H7 (cell line): ENCODE results near the gene RARRES1. TPM values are rescaled to one million over a fixed set of nuclear protein-coding genes. Genes with fewer than 3 reads are reported as not detected.

Experiments used
- DNase-seq: peaks from one replicate; pipeline ENCODE4 v3.0.0; 2012
- H3K27me3 ChIP-seq: 2 replicates; pipeline ENCODE4 v1.6.0; 2011; ENCODE audit warnings: mild to moderate bottlenecking, low read length; ENCODE audit not compliant: control insufficient read depth, insufficient read depth
- H3K36me3 ChIP-seq: replicated peaks from 2 replicates; pipeline ENCODE4 v1.5.1; 2011; ENCODE audit warnings: low read length; ENCODE audit not compliant: control insufficient read depth, insufficient read depth
- H3K4me3 ChIP-seq: 2 replicates; pipeline ENCODE4 v1.5.1; 2011; ENCODE audit warnings: low read depth, mild to moderate bottlenecking, control low read depth, low read length, moderate library complexity; ENCODE audit not compliant: insufficient read depth
- total RNA-seq: library from RNA; depleted of rRNA; stranded (reverse); fragments of >200 nt; shearing (Covaris generic); gene quantifications from 2 replicates; pipeline ENCODE4 v1.2.3, GENCODE V29; 2014; rRNA removed

RARRES1 gene
- total RNA-seq = not detected in 2 replicates

- Histone ChIP-seq H3K27me3 (peaks cover 24% of the 10 kb centered on the region), H3K36me3 (no peaks in the 10 kb centered on the region), H3K4me3 (peak within 1 kb of the TSS; percentile 58)
- DNase-seq = peak; percentile 83
These were observed at the start of gene RARRES1 for GRCh38 chr3:158731938-158732855. Gene RARRES1 (minus strand): TSS chr3:158732457. CDS start chr3:158732415, 42 bp downstream.

- H3K4me3 ChIP-seq = no peak overlapping the region
- no peaks in the 10 kb centered on the region for H3K36me3 ChIP-seq
- no peaks in the 10 kb centered on the region for H3K27me3 ChIP-seq
- DNase-seq = no peak
These were observed 49.6 kb upstream of the RARRES1 start for GRCh38 chr3:158781849-158782248.

- no peaks in the 10 kb centered on the region for H3K36me3 ChIP-seq
- no peak for DNase-seq
- no peak overlapping the region for H3K4me3 ChIP-seq
- no peaks in the 10 kb centered on the region for H3K27me3 ChIP-seq
These were observed 48.9 kb upstream of the RARRES1 start for GRCh38 chr3:158781191-158781590.

GRCh38 chr3:158780766-158781165 lies 48.5 kb upstream of the RARRES1 start:
- DNase-seq = no peak
- no peaks in the 10 kb centered on the region for H3K27me3 ChIP-seq
- no peak overlapping the region for H3K4me3 ChIP-seq
- H3K36me3 ChIP-seq = no peaks in the 10 kb centered on the region

GRCh38 chr3:158777161-158777873 lies 45.1 kb upstream of the RARRES1 start:
- H3K27me3 ChIP-seq = no peaks in the 10 kb centered on the region
- no peaks in the 10 kb centered on the region for H3K36me3 ChIP-seq
- no peak for DNase-seq
- no peak overlapping the region for H3K4me3 ChIP-seq

GRCh38 chr3:158776531-158776930 lies 44.3 kb upstream of the RARRES1 start:
- DNase-seq = no peak
- Histone ChIP-seq H3K4me3 (no peak overlapping the region), H3K36me3 (no peaks in the 10 kb centered on the region), H3K27me3 (no peaks in the 10 kb centered on the region)

- no peak for DNase-seq
- no peaks in the 10 kb centered on the region for H3K27me3 ChIP-seq
- H3K36me3 ChIP-seq = no peaks in the 10 kb centered on the region
- no peak overlapping the region for H3K4me3 ChIP-seq
These were observed 43.5 kb upstream of the RARRES1 start for GRCh38 chr3:158775426-158776410.

GRCh38 chr3:158774965-158775364 lies 42.7 kb upstream of the RARRES1 start:
- H3K27me3 ChIP-seq = no peaks in the 10 kb centered on the region
- H3K4me3 ChIP-seq = no peak overlapping the region
- DNase-seq = no peak
- no peaks in the 10 kb centered on the region for H3K36me3 ChIP-seq

GRCh38 chr3:158773845-158774830 lies 41.9 kb upstream of the RARRES1 start:
- DNase-seq = no peak
- Histone ChIP-seq H3K27me3 (no peaks in the 10 kb centered on the region), H3K36me3 (no peaks in the 10 kb centered on the region), H3K4me3 (no peak overlapping the region)

- H3K4me3 ChIP-seq = no peak overlapping the region
- DNase-seq = no peak
- no peaks in the 10 kb centered on the region for H3K27me3 ChIP-seq
- H3K36me3 ChIP-seq = no peaks in the 10 kb centered on the region
These were observed 40.9 kb upstream of the RARRES1 start for GRCh38 chr3:158773166-158773565.

GRCh38 chr3:158771982-158772381 lies 39.7 kb upstream of the RARRES1 start:
- no peaks in the 10 kb centered on the region for H3K36me3 ChIP-seq
- no peak for DNase-seq
- no peaks in the 10 kb centered on the region for H3K27me3 ChIP-seq
- H3K4me3 ChIP-seq = no peak overlapping the region

GRCh38 chr3:158771577-158771976 lies 39.3 kb upstream of the RARRES1 start:
- no peak for DNase-seq
- no peaks in the 10 kb centered on the region for H3K36me3 ChIP-seq
- H3K4me3 ChIP-seq = no peak overlapping the region
- H3K27me3 ChIP-seq = no peaks in the 10 kb centered on the region

- Histone ChIP-seq H3K27me3 (no peaks in the 10 kb centered on the region), H3K4me3 (no peak overlapping the region), H3K36me3 (no peaks in the 10 kb centered on the region)
- DNase-seq = no peak
These were observed 38.6 kb upstream of the RARRES1 start for GRCh38 chr3:158770741-158771350.
